GM12878 (cell line): ENCODE results near the gene PRKN. TPM values are rescaled to one million over a fixed set of nuclear protein-coding genes. Genes with fewer than 3 reads are reported as not detected.

Source experiments
- ATAC-seq: fragments of 200-7000 bp; cut with Tn5 transposase; 3 replicates; pipeline ENCODE4 v1.9.1; 2020; ENCODE audit warnings: mild to moderate bottlenecking, moderate library complexity
- BruUV-seq: library from RNA; stranded (reverse); fragments of 400-500 nt; replicated peaks from 2 replicates; lab custom pipeline; 2021; lab: Mats Ljungman, UMichigan
- CTCF ChIA-PET: fragments of 300-600 bp; sonication (Branson Sonifier 250); formaldehyde crosslinking; extraction: SDS; loops from one replicate; lab custom pipeline; 2021; ENCODE audit warnings: inconsistent platforms; lab: Yijun Ruan, JAX
- POLR2A ChIA-PET: fragments of 350-600 bp; formaldehyde crosslinking; extraction: SDS; loops from one replicate; lab custom pipeline; 2021; ENCODE audit warnings: inconsistent platforms; lab: Charles Lee
- RAD21 ChIA-PET: fragments of 300-600 bp; sonication (Branson Sonifier 250); formaldehyde crosslinking; loops from one replicate; lab custom pipeline; 2023; ENCODE audit warnings: antibody characterized with exemption; ENCODE audit not compliant: unreplicated experiment; lab: Charles Lee
- SMC1A ChIA-PET: fragments of 300-600 bp; sonication (Branson Sonifier 250); formaldehyde crosslinking; loops from one replicate; lab custom pipeline; 2023; ENCODE audit not compliant: unreplicated experiment, uncharacterized antibody; lab: Charles Lee
- DNase-seq: peaks from one replicate; pipeline ENCODE4 v3.0.0-alpha.2; 2011; ENCODE audit warnings: low read depth, low spot score
- FAIRE-seq: peaks from 3 replicates; lab custom pipeline; 2011; peaks lifted over from hg19 to GRCh38; lab: Jason Lieb, UNC
- H2AFZ ChIP-seq: 2 replicates; pipeline ENCODE4 v1.6.0; 2011; ENCODE audit warnings: low read depth, low read length, control low read depth; ENCODE audit not compliant: control insufficient read depth
- H3K27ac ChIP-seq: 2 replicates; pipeline ENCODE4 v1.5.1; 2011; ENCODE audit warnings: control low read depth; ENCODE audit not compliant: control insufficient read depth, insufficient read depth
- H3K27me3 ChIP-seq, 2 experiments: replicated peaks in 1 of 2; 2 replicates each; pipeline versions ENCODE4 v1.6.0 to v1.6.1; 2011; ENCODE audit warnings: low read length in 1 of 2; ENCODE audit not compliant: control insufficient read depth in 2 of 2, insufficient read depth in 2 of 2
- H3K36me3 ChIP-seq, 2 experiments: 2 replicates each; pipeline ENCODE4 v1.5.1; 2011; ENCODE audit warnings: low read length in 1 of 2; ENCODE audit not compliant: control insufficient read depth in 2 of 2, insufficient read depth in 2 of 2
- H3K4me1 ChIP-seq: 2 replicates; pipeline ENCODE4 v1.6.1; 2011; ENCODE audit warnings: mild to moderate bottlenecking, low read length, moderate library complexity, mixed read lengths; ENCODE audit not compliant: control insufficient read depth, insufficient read depth
- H3K4me2 ChIP-seq: 2 replicates; pipeline ENCODE4 v1.6.0; 2011; ENCODE audit warnings: control low read depth; ENCODE audit not compliant: control insufficient read depth, insufficient read depth
- H3K4me3 ChIP-seq: fragments of 200-600 bp; sonication (generic); 2 replicates; pipeline ENCODE4 v1.5.1; 2016
- H3K79me2 ChIP-seq: 2 replicates; pipeline ENCODE4 v1.6.0; 2011; ENCODE audit warnings: low read length; ENCODE audit not compliant: control insufficient read depth, insufficient read depth
- H3K9ac ChIP-seq: 2 replicates; pipeline ENCODE4 v1.8.0; 2011; ENCODE audit warnings: low read length, control low read depth, mixed read lengths; ENCODE audit not compliant: control insufficient read depth, insufficient read depth
- H3K9me3 ChIP-seq: replicated peaks from 3 replicates; pipeline ENCODE4 v1.5.1; 2011; ENCODE audit warnings: mild to moderate bottlenecking, low read length; ENCODE audit not compliant: control insufficient read depth, insufficient read depth
- H4K20me1 ChIP-seq: 2 replicates; pipeline ENCODE4 v1.6.0; 2011; ENCODE audit not compliant: control insufficient read depth, insufficient read depth
- ASH2L ChIP-seq: fragments of 300-600, 200-600 bp; sonication (generic); IDR thresholded peaks from 2 replicates; pipeline ENCODE4 v1.6.1; 2017; ENCODE audit warnings: low read depth, mild to moderate bottlenecking, borderline replicate concordance
- BHLHE40 ChIP-seq, 2 experiments: fragments of 450-650 bp in 1 of 2; IDR thresholded peaks; 2 replicates each; pipeline ENCODE4 v1.6.1; 2011 to 2017; ENCODE audit warnings: low read depth in 2 of 2, borderline replicate concordance in 1 of 2, improper control_type of control experiment in 1 of 2, low read length in 1 of 2, mild to moderate bottlenecking in 1 of 2
- CHD1 ChIP-seq: IDR thresholded peaks from 2 replicates; pipeline ENCODE4 v1.6.1; 2012; ENCODE audit warnings: low read depth, low read length, improper control_type of control experiment
- E2F4 ChIP-seq: IDR thresholded peaks from 2 replicates; pipeline ENCODE4 v1.6.1; 2012; ENCODE audit warnings: low read depth, low read length, improper control_type of control experiment
- HDGF ChIP-seq: fragments of 450-650 bp; IDR thresholded peaks from 2 replicates; pipeline ENCODE4 v1.6.1; 2016; ENCODE audit warnings: antibody characterized with exemption
- HSF1 ChIP-seq: fragments of 150-350 bp; IDR thresholded peaks from 2 replicates; pipeline ENCODE4 v1.6.1; 2014; ENCODE audit warnings: mild to moderate bottlenecking, low read depth, low read length
- KDM1A ChIP-seq: fragments of 200-600 bp; sonication (generic); IDR thresholded peaks from 2 replicates; pipeline ENCODE4 v1.6.1; 2016; ENCODE audit warnings: borderline replicate concordance
- MAX ChIP-seq: IDR thresholded peaks from 2 replicates; pipeline ENCODE4 v1.6.1; 2012; ENCODE audit warnings: low read depth, low read length, improper control_type of control experiment
- MEF2A ChIP-seq: IDR thresholded peaks from 2 replicates; pipeline ENCODE4 v1.6.1; 2011; ENCODE audit warnings: low read depth, mild to moderate bottlenecking, low read length, moderate library complexity; ENCODE audit not compliant: insufficient read depth
- NFIC ChIP-seq: IDR thresholded peaks from 2 replicates; pipeline ENCODE4 v1.6.1; 2012; ENCODE audit warnings: low read depth, mild to moderate bottlenecking, inconsistent platforms, low read length, moderate library complexity
- NR2C1 ChIP-seq: fragments of 450-650 bp; IDR thresholded peaks from 2 replicates; pipeline ENCODE4 v1.6.1; 2017; ENCODE audit warnings: antibody characterized with exemption, mild to moderate bottlenecking, moderate library complexity
- POU2F2 ChIP-seq: IDR thresholded peaks from 3 replicates; pipeline ENCODE4 v1.6.1; 2011; ENCODE audit warnings: low read depth, mild to moderate bottlenecking, low read length, borderline replicate concordance
- RAD21 ChIP-seq: IDR thresholded peaks from 2 replicates; pipeline ENCODE4 v1.6.1; 2011; ENCODE audit warnings: mild to moderate bottlenecking, low read depth, low read length, moderate library complexity; ENCODE audit not compliant: insufficient read depth
- RCOR1 ChIP-seq: conservative IDR thresholded peaks from 2 replicates; pipeline ENCODE4 v1.6.1; 2012; ENCODE audit warnings: low read depth, low read length, improper control_type of control experiment
- USF2 ChIP-seq: IDR thresholded peaks from 2 replicates; pipeline ENCODE4 v1.6.1; 2011; ENCODE audit warnings: low read depth, low read length, improper control_type of control experiment, borderline replicate concordance
- ZNF274 ChIP-seq: IDR thresholded peaks from one replicate; pipeline ENCODE4 v1.8.0; 2011; ENCODE audit not compliant: insufficient read length, insufficient read depth
- ZZZ3 ChIP-seq: IDR thresholded peaks from 2 replicates; pipeline ENCODE4 v1.6.1; 2011; ENCODE audit warnings: low read depth; ENCODE audit not compliant: control insufficient read depth, insufficient read length
- WGBS: methylation state at CpG from one replicate; pipeline ENCODE4 v1.1.6; 2016; ENCODE audit warnings: low lambda C conversion rate; ENCODE audit not compliant: insufficient replicate concordance, insufficient coverage; ENCODE audit errors: missing lambda C conversion rate; 5-methylcytosine and 5-hydroxymethylcytosine counted together
- in situ Hi-C: fragments of 300-500 bp; cut with MboI; formaldehyde crosslinking; loops from 9 replicates; pipeline ENCODE4 v1.14.3; 2018; ENCODE audit warnings: mixed read lengths
- intact Hi-C: fragments of 100-400 bp; cut with micrococcal nuclease; formaldehyde crosslinking; loops from one replicate; pipeline ENCODE4 v1.14.2; 2022; ENCODE audit not compliant: unreplicated experiment
- polyA plus RNA-seq, 11 experiments: library from polyadenylated mRNA; depleted of rRNA in 4 of 11; unstranded in 6 of 11; stranded (reverse) in 5 of 11; fragments of >200 nt; fragmentation: Nextera tagmentation in 4 of 11; fragmentation: Illumina TruSeq in 1 of 11; extraction: Ambion mirVana in 4 of 11; extraction: Trizol in 1 of 11; gene quantifications; 1 replicate in 1 of 11; 2 replicates in 10 of 11; pipeline versions ENCODE4 v1.2.1 to v1.2.3, GENCODE V29; 2011 to 2016; ENCODE audit warnings: inconsistent platforms in 2 of 11, missing spikeins in 2 of 11, low read depth in 1 of 11
- total RNA-seq, 4 experiments: library from RNA; depleted of rRNA in 3 of 4; stranded (reverse); fragments of >200 nt in 3 of 4; fragmentation: Illumina TruSeq in 1 of 4; extraction: Trizol in 1 of 4; gene quantifications; 2 replicates each; pipeline versions ENCODE4 v1.2.1 to v1.2.3, GENCODE V29; 2013 to 2021

The PRKN gene
- total and polyA plus RNA-seq, 10 of the 15 experiments (the other 5 are each of a cell fraction or from before 2014, with no cell fraction given) = 0.06 to 0.09 TPM; not detected in 8

- ATAC-seq (no peak), FAIRE-seq (no peak), DNase-seq (no peak)
- ChIA-PET POLR2A (no interaction called here), CTCF (interaction anchor here (0.5 kb wide), 1 partner anchor 97 kb away, joined by 3 read pairs; no protein-coding TSS in a partner anchor), RAD21 (no interaction called here), SMC1A (no interaction called here)
- no peak overlapping the region for H2AFZ ChIP-seq
- in situ Hi-C loops = no loop called here
- H3K79me2 ChIP-seq = no peaks in the 10 kb centered on the region
- TF ChIP-seq NFIC (no peak), RCOR1 (no peak), ASH2L (no peak), BHLHE40 (IDR thresholded peaks at IDR 0.05; ENCODE audit: borderline replicate concordance in 1 of 2, low read depth in 2 of 2, low read length in 1 of 2) (no peak), HSF1 (no peak), ZNF274 (no peak), E2F4 (no peak), HDGF (no peak), MAX (no peak), ZZZ3 (no peak), CHD1 (no peak), KDM1A (no peak), POU2F2 (no peak), NR2C1 (no peak), USF2 (no peak), MEF2A (no peak), RAD21 (no peak)
- H3K9me3 ChIP-seq = no peaks in the 10 kb centered on the region
- H4K20me1 ChIP-seq = no peaks in the 10 kb centered on the region
- H3K27me3 ChIP-seq = no peaks in the 10 kb centered on the region; a peak in 1 of 4 replicates
- intact Hi-C loops = no loop called here
- no peaks in the 10 kb centered on the region for H3K4me1 ChIP-seq
- H3K27ac ChIP-seq = no peak overlapping the region
- WGBS = 14% methylated on average over 6 of the region's 6 CpGs
- no TSS peak for BruUV-seq
- H3K9ac ChIP-seq = no peak overlapping the region
- no peaks in the 10 kb centered on the region for H3K36me3 ChIP-seq
- H3K4me3 ChIP-seq = no peak overlapping the region
- no peak overlapping the region for H3K4me2 ChIP-seq
These were observed 366.5 kb downstream of the PRKN start for GRCh38 chr6:162360901-162361567.
